GM12801 (cell line): ENCODE data around the gene MICAL2.

Experiments used
- TF ChIP-seq, protein P1 (sequence below): IDR thresholded peaks from one replicate; pipeline ENCODE4 v1.5.1; 2011; ENCODE audit warnings: control low read depth; ENCODE audit not compliant: insufficient read length; ENCODE audit errors: extremely low read depth

The MICAL2 gene

GRCh38 chr11:12103411-12104225 is 6.8 kb upstream of the MICAL2 start:
- TF ChIP-seq, protein P1, sequence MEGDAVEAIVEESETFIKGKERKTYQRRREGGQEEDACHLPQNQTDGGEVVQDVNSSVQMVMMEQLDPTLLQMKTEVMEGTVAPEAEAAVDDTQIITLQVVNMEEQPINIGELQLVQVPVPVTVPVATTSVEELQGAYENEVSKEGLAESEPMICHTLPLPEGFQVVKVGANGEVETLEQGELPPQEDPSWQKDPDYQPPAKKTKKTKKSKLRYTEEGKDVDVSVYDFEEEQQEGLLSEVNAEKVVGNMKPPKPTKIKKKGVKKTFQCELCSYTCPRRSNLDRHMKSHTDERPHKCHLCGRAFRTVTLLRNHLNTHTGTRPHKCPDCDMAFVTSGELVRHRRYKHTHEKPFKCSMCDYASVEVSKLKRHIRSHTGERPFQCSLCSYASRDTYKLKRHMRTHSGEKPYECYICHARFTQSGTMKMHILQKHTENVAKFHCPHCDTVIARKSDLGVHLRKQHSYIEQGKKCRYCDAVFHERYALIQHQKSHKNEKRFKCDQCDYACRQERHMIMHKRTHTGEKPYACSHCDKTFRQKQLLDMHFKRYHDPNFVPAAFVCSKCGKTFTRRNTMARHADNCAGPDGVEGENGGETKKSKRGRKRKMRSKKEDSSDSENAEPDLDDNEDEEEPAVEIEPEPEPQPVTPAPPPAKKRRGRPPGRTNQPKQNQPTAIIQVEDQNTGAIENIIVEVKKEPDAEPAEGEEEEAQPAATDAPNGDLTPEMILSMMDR = no peak

- TF ChIP-seq, protein P1 = no peak
These were observed 4.9 kb upstream of the MICAL2 start for GRCh38 chr11:12105471-12105870.

GRCh38 chr11:12106101-12106500 is 4.3 kb upstream of the MICAL2 start:
- TF ChIP-seq, protein P1 = no peak

- TF ChIP-seq, protein P1 = no peak
These were observed 3.9 kb upstream of the MICAL2 start for GRCh38 chr11:12106501-12106900.

GRCh38 chr11:12108875-12109453 is 1.4 kb upstream of the MICAL2 start:
- TF ChIP-seq, protein P1 = no peak

DNA sequence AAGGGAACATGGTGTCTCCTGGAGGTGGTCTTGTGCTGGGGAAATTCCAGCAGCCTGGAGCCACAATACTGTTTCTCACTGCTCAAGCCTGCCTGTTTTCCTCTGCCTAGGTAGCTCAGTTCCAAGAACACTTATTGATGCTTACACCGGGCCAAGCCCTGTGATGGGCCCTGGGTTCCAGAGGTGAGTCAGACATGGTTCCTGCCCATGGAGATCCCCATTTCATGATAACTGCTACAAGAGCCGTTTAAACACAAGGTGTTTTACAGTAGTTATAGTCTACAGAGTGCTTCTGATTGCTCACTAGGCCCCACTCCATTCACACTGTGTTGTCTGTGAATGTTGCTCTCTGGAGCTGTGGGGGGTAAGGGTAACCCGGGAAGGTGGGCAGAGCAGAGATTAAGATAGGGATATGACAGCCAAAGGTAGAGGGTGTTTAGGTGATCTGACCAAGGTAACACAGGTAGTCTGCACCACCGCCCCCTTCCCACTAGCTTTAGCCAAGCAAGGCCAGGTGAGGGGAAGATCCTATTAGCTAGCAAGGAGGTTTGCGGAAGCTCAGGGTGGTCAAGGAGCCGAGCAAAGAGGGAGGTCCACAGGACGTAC is 696 bp upstream of the MICAL2 start:
- TF ChIP-seq, protein P1 = no peak

GRCh38 chr11:12110714-12111548 is 541 bp downstream of the MICAL2 start:
- TF ChIP-seq, protein P1 = no peak
